HG02840 (cell line): Measurements from ENCODE around the gene RRBP1.

Experiments used
- ATAC-seq: cut with Tn5 transposase; IDR thresholded peaks from one replicate; pipeline ENCODE4 v1.9.1; 2021; ENCODE audit warnings: mild to moderate bottlenecking, moderate library complexity, moderate number of reproducible peaks; ENCODE audit not compliant: unreplicated experiment, low FRiP score

Gene RRBP1

GRCh38 chr20:17614176-17614811, 67.7 kb downstream of the RRBP1 start:
- ATAC-seq = no peak

GRCh38 chr20:17613328-17614175, 68.5 kb downstream of the RRBP1 start:
- ATAC-seq = no peak

- ATAC-seq = no peak
These were observed 69.1 kb downstream of the RRBP1 start for GRCh38 chr20:17612992-17613327.

- ATAC-seq = no peak
These were observed 69.6 kb downstream of the RRBP1 start for GRCh38 chr20:17612287-17612991.

GRCh38 chr20:17611540-17612286, 70.3 kb downstream of the RRBP1 start:
- ATAC-seq = no peak

- ATAC-seq = no peak
These were observed 70.8 kb downstream of the RRBP1 start for GRCh38 chr20:17611290-17611539.

- ATAC-seq = no peak
These were observed 71.3 kb downstream of the RRBP1 start for GRCh38 chr20:17610566-17611289.

- ATAC-seq = no peak
These were observed 72.1 kb downstream of the RRBP1 start for GRCh38 chr20:17609811-17610377.

- no peak for ATAC-seq
These were observed 73.1 kb downstream of the RRBP1 start for GRCh38 chr20:17608701-17609497.

GRCh38 chr20:17606001-17606400, 76.0 kb downstream of the RRBP1 start:
- no peak for ATAC-seq

GRCh38 chr20:17605131-17605660, 76.8 kb downstream of the RRBP1 start:
- no peak for ATAC-seq

GRCh38 chr20:17602493-17602892, 79.5 kb downstream of the RRBP1 start:
- ATAC-seq = no peak

GRCh38 chr20:17601957-17602356, 80.1 kb downstream of the RRBP1 start:
- ATAC-seq = no peak

- no peak for ATAC-seq
These were observed 84.0 kb downstream of the RRBP1 start for GRCh38 chr20:17598013-17598550.

- no peak for ATAC-seq
These were observed 86.2 kb downstream of the RRBP1 start for GRCh38 chr20:17595856-17596255.

- no peak for ATAC-seq
These were observed 87.6 kb downstream of the RRBP1 start for GRCh38 chr20:17594443-17594842.

GRCh38 chr20:17593902-17594301, 88.1 kb downstream of the RRBP1 start:
- ATAC-seq = no peak

- ATAC-seq = no peak
These were observed 91.8 kb downstream of the RRBP1 start for GRCh38 chr20:17590245-17590644.
